GM18873 (cell line): ENCODE results near the gene TMEM184C.
A peak's percentile ranks its signal among the peaks of the same experiment; 100 is the strongest.

ENCODE experiments used
- ATAC-seq: cut with Tn5 transposase; IDR thresholded peaks from one replicate; pipeline ENCODE4 v1.9.1; 2021; ENCODE audit warnings: mild to moderate bottlenecking, moderate library complexity, moderate number of reproducible peaks; ENCODE audit not compliant: unreplicated experiment, low FRiP score

TMEM184C gene

GRCh38 chr4:147714575-147715401 is 97.6 kb downstream of the TMEM184C start:
- ATAC-seq: no peak

DNA sequence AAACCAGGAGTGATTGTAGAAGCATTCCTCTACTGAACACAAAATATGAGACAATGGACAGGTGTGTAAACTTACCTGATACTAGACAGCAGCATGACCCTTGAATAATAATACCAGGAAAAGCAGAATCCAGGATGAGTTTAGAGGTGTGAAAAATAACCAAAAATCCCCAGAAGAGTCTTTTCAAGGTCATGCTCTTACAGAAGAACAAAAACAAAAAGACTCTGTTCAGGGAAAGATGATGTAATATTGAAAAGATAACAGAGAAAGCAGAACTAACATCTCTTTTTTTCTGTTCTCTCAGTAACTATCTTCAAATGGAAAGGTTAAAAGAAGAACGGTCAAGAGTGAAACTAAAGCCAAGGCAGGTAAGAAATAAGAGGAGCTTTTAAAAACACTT is 100.7 kb downstream of the TMEM184C start:
- ATAC-seq: peak; percentile 88
